ENCODE measurements around the gene DAGLA. TPM values are rescaled to one million over a fixed set of nuclear protein-coding genes. Genes with fewer than 3 reads are reported as not detected.
A peak's percentile ranks its signal among the peaks of the same experiment; 100 is the strongest.

DAGLA gene
- total RNA-seq, 3 donors from 2014 or later (not counting 1 experiment from before 2014, with no cell fraction given): 0.18 to 0.48 (median 0.38) TPM

DNA sequence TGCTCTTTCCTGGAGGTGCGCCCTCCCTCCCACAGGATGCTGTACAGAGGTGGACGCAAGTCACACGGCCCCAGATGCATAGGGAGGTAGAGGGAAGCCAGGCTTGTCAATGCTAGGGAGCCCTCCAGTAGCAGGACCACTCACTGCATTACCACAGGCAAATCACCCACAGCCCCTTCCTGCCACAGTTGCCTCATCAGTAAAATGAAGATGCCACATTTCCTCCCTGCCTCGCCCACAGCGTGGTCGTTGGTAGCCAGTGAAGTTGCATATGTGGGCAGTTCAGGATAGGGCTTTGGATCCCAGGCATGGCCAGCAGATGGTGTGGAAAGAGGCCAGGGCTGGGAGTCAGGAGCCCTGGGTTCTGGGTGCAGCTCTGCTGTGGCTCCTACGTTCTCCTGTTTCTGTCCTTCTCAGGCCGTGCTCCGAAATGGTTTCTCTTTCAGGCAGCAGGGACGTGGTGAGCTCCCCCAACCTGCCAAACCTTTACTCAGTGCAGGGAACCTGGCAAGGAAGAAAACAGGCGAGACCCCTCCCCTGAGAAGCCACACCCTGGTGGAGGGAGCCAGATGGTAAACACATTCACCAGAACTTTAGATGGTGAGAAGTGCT lies 22.6 kb downstream of the DAGLA start:
- H3K36me3 ChIP-seq (ENCODE audit: control insufficient read depth, insufficient read depth, low read length): no peaks in the 10 kb centered on the region
- H3K27ac ChIP-seq (ENCODE audit: low read length): no peak overlapping the region
- H3K4me3 Mint-ChIP-seq: peak overlapping the region; percentile 77
- H3K27ac Mint-ChIP-seq: peak overlapping the region; percentile 31 to 84
- no peaks in the 10 kb centered on the region for H3K9me3 Mint-ChIP-seq
- ATAC-seq (peak; percentile 65 to 86 (median 69)), DNase-seq (peak in 1 of 2 donors; percentile 31)
- no peaks in the 10 kb centered on the region for H3K36me3 Mint-ChIP-seq
- intact Hi-C loops (cut with micrococcal nuclease): no loop called here
- H3K4me1 ChIP-seq (ENCODE audit: control insufficient read depth, insufficient read depth, low read length): peaks cover 32% of the 10 kb centered on the region
- H3K27me3 ChIP-seq (ENCODE audit: control insufficient read depth, insufficient read depth, low read length): no peaks in the 10 kb centered on the region
- H3K27me3 Mint-ChIP-seq (ENCODE audit: low read depth in 2 of 2): peaks cover 9 to 11% of the 10 kb centered on the region in 2 donors
- WGBS (ENCODE audit: insufficient coverage): 30% methylated on average over 11 of the region's 11 CpGs
- peaks cover 30 to 43% of the 10 kb centered on the region in 2 donors for H3K4me1 Mint-ChIP-seq
- H3K4me3 ChIP-seq (ENCODE audit: low read length): no peak overlapping the region
- TF ChIP-seq CTCF (IDR thresholded peaks at IDR 0.05): no peak
- H3K9me3 ChIP-seq (ENCODE audit: control insufficient read depth, insufficient read depth, low read length): no peaks in the 10 kb centered on the region

- H3K9me3 Mint-ChIP-seq: no peaks in the 10 kb centered on the region
- H3K4me1 ChIP-seq (ENCODE audit: control insufficient read depth, insufficient read depth, low read length): peaks cover 16% of the 10 kb centered on the region
- H3K36me3 ChIP-seq (ENCODE audit: control insufficient read depth, insufficient read depth, low read length): no peaks in the 10 kb centered on the region
- no peak for DNase-seq
- H3K27ac Mint-ChIP-seq: peak overlapping the region in 1 of 2 donors; percentile 59
- H3K27ac ChIP-seq (ENCODE audit: low read length): no peak overlapping the region
- intact Hi-C loops (cut with micrococcal nuclease): no loop called here
- H3K27me3 ChIP-seq (ENCODE audit: control insufficient read depth, insufficient read depth, low read length): no peaks in the 10 kb centered on the region
- ATAC-seq: no peak
- no peaks in the 10 kb centered on the region for H3K9me3 ChIP-seq (ENCODE audit: control insufficient read depth, insufficient read depth, low read length)
- H3K4me3 Mint-ChIP-seq: no peak overlapping the region
- H3K4me1 Mint-ChIP-seq: peaks cover 20 to 32% of the 10 kb centered on the region in 2 donors
- 87% methylated on average over 15 of the region's 15 CpGs for WGBS (ENCODE audit: insufficient coverage)
- H3K27me3 Mint-ChIP-seq (ENCODE audit: low read depth in 2 of 2): peaks cover 9 to 11% of the 10 kb centered on the region in 2 donors
- no peaks in the 10 kb centered on the region for H3K36me3 Mint-ChIP-seq
- no peak overlapping the region for H3K4me3 ChIP-seq (ENCODE audit: low read length)
- no peak for TF ChIP-seq CTCF (IDR thresholded peaks at IDR 0.05)
Observed at GRCh38 chr11:61704838-61705237, 24.6 kb downstream of the DAGLA start.

- TF ChIP-seq CTCF (IDR thresholded peaks at IDR 0.05): no peak
- Histone ChIP-seq H3K4me1 (ENCODE audit: control insufficient read depth, insufficient read depth, low read length) (peaks cover 16% of the 10 kb centered on the region), H3K27me3 (ENCODE audit: control insufficient read depth, insufficient read depth, low read length) (no peaks in the 10 kb centered on the region), H3K4me3 (ENCODE audit: low read length) (no peak overlapping the region), H3K9me3 (ENCODE audit: control insufficient read depth, insufficient read depth, low read length) (no peaks in the 10 kb centered on the region), H3K36me3 (ENCODE audit: control insufficient read depth, insufficient read depth, low read length) (no peaks in the 10 kb centered on the region), H3K27ac (ENCODE audit: low read length) (no peak overlapping the region)
- H3K9me3 Mint-ChIP-seq: no peaks in the 10 kb centered on the region
- peaks cover 9 to 11% of the 10 kb centered on the region in 2 donors for H3K27me3 Mint-ChIP-seq (ENCODE audit: low read depth in 2 of 2)
- WGBS (ENCODE audit: insufficient coverage): 79% methylated on average over 27 of the region's 27 CpGs
- peaks cover 20 to 24% of the 10 kb centered on the region in 2 donors for H3K4me1 Mint-ChIP-seq
- DNase-seq (no peak), ATAC-seq (no peak)
- H3K27ac Mint-ChIP-seq: no peak overlapping the region
- no peaks in the 10 kb centered on the region for H3K36me3 Mint-ChIP-seq
- H3K4me3 Mint-ChIP-seq: no peak overlapping the region
- intact Hi-C loops (cut with micrococcal nuclease): no loop called here
Observed at GRCh38 chr11:61706452-61707400, 26.5 kb downstream of the DAGLA start.

All from natural killer cell (primary cell).